Measurements from ENCODE around the gene NKX2-8.

Gene NKX2-8

GRCh38 chr14:36604757-36605505, 22.5 kb upstream of the NKX2-8 start:
- no peak overlapping the region for H3K4me3 ChIP-seq (ENCODE audit: low read depth, low read length)
- H2AFZ ChIP-seq (ENCODE audit: low read length, unreplicated experiment), result no peak overlapping the region

GRCh38 chr14:36600431-36600830, 18.0 kb upstream of the NKX2-8 start:
- Histone ChIP-seq H3K4me1 (ENCODE audit: control insufficient read depth, insufficient read depth, low read length, unreplicated experiment) (no peaks in the 10 kb centered on the region), H3K4me3 (ENCODE audit: low read depth, low read length) (no peak overlapping the region), H3K79me2 (ENCODE audit: control insufficient read depth, insufficient read depth, low read length, unreplicated experiment) (no peaks in the 10 kb centered on the region), H2AFZ (ENCODE audit: low read length, unreplicated experiment) (no peak overlapping the region), H3K27me3 (ENCODE audit: insufficient read depth, low read length) (peaks cover 71% of the 10 kb centered on the region), H3K27ac (ENCODE audit: low read depth, low read length) (no peak overlapping the region), H3K36me3 (ENCODE audit: insufficient read depth, low read length) (no peaks in the 10 kb centered on the region)

More at GRCh38 chr14:36604757-36605505, 22.5 kb upstream of the NKX2-8 start:
- Histone ChIP-seq H3K36me3 (ENCODE audit: insufficient read depth, low read length) (no peaks in the 10 kb centered on the region), H3K27ac (ENCODE audit: low read depth, low read length) (no peak overlapping the region), H3K79me2 (ENCODE audit: control insufficient read depth, insufficient read depth, low read length, unreplicated experiment) (no peaks in the 10 kb centered on the region), H3K4me1 (ENCODE audit: control insufficient read depth, insufficient read depth, low read length, unreplicated experiment) (no peaks in the 10 kb centered on the region), H3K27me3 (ENCODE audit: insufficient read depth, low read length) (peaks cover 66% of the 10 kb centered on the region)

DNA sequence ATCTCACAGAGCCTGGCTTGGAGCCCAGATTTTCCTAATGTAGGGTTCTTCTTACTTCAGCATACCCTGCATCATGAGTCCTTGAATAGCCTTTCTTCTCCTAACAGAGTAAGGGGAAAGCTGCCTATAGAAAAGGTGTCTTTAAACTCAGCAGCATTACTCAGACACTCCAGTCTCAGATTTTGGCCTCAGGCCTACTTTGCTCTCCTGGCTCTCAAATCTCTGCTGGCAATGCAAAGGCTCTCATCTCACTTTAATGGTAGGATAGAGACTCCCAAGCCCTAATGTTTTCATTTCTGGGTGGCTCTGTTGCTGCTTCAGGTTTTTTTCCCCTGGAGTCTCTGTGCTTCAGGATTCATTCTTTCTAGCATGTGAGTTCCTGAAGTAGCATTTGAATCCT, 9.1 kb upstream of the NKX2-8 start:
- Histone ChIP-seq H3K4me1 (ENCODE audit: control insufficient read depth, insufficient read depth, low read length, unreplicated experiment) (no peaks in the 10 kb centered on the region), H3K27me3 (ENCODE audit: insufficient read depth, low read length) (peaks cover 99% of the 10 kb centered on the region), H3K79me2 (ENCODE audit: control insufficient read depth, insufficient read depth, low read length, unreplicated experiment) (no peaks in the 10 kb centered on the region), H3K4me3 (ENCODE audit: low read depth, low read length) (no peak overlapping the region), H2AFZ (ENCODE audit: low read length, unreplicated experiment) (no peak overlapping the region), H3K36me3 (ENCODE audit: insufficient read depth, low read length) (no peaks in the 10 kb centered on the region), H3K27ac (ENCODE audit: low read depth, low read length) (no peak overlapping the region)

DNA sequence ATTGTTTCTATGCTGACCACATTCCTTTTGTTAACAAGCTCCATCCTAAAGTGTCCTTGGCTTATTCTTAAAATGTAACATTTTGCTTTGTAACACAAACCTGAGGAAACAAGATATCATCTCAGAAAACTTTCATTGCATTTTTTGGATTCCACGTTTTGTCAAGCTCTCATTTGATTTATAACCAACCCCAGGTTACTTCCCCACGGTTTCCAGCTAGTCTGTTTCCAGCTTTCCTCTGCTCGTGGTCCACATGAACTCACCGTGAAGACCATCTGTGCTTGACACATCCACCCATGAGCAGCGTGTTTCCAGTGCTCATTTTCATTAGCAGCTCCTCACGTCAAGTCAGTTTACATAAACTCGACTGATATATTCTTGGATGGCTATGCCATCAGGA, 6.4 kb upstream of the NKX2-8 start:
- Histone ChIP-seq H3K27ac (ENCODE audit: low read depth, low read length) (no peak overlapping the region), H3K4me3 (ENCODE audit: low read depth, low read length) (no peak overlapping the region), H3K79me2 (ENCODE audit: control insufficient read depth, insufficient read depth, low read length, unreplicated experiment) (no peaks in the 10 kb centered on the region), H3K27me3 (ENCODE audit: insufficient read depth, low read length) (peaks cover 100% of the 10 kb centered on the region), H2AFZ (ENCODE audit: low read length, unreplicated experiment) (no peak overlapping the region), H3K36me3 (ENCODE audit: insufficient read depth, low read length) (no peaks in the 10 kb centered on the region), H3K4me1 (ENCODE audit: control insufficient read depth, insufficient read depth, low read length, unreplicated experiment) (no peaks in the 10 kb centered on the region)

DNA sequence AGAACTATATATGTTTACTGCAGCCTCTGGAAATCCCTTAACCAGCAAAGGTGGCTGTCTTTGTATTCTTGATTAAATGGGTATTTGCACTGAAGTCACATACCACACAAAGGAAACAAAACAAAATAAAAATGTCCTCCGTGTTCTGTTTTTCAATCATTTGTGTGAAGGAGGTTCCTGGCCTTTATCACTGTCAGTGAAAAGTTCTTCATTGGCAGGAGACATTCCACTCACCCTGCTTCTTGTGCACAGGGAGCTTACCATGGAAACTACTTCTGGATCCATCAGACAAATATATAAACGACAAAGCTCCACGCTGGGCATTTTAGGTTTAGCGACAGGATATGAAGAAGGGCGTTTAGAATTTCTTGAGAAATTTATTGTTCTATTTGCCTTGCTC, 5.7 kb upstream of the NKX2-8 start:
- H3K4me3 ChIP-seq (ENCODE audit: low read depth, low read length), result no peak overlapping the region
- H2AFZ ChIP-seq (ENCODE audit: low read length, unreplicated experiment), result no peak overlapping the region
- H3K36me3 ChIP-seq (ENCODE audit: insufficient read depth, low read length), result no peaks in the 10 kb centered on the region
- H3K4me1 ChIP-seq (ENCODE audit: control insufficient read depth, insufficient read depth, low read length, unreplicated experiment), result no peaks in the 10 kb centered on the region
- H3K27me3 ChIP-seq (ENCODE audit: insufficient read depth, low read length), result peaks cover 100% of the 10 kb centered on the region
- H3K27ac ChIP-seq (ENCODE audit: low read depth, low read length), result no peak overlapping the region
- no peaks in the 10 kb centered on the region for H3K79me2 ChIP-seq (ENCODE audit: control insufficient read depth, insufficient read depth, low read length, unreplicated experiment)

GRCh38 chr14:36585100-36585499, 2.7 kb upstream of the NKX2-8 start:
- no peaks in the 10 kb centered on the region for H3K79me2 ChIP-seq (ENCODE audit: control insufficient read depth, insufficient read depth, low read length, unreplicated experiment)
- H3K36me3 ChIP-seq (ENCODE audit: insufficient read depth, low read length), result no peaks in the 10 kb centered on the region
- no peaks in the 10 kb centered on the region for H3K4me1 ChIP-seq (ENCODE audit: control insufficient read depth, insufficient read depth, low read length, unreplicated experiment)
- peaks cover 99% of the 10 kb centered on the region for H3K27me3 ChIP-seq (ENCODE audit: insufficient read depth, low read length)
- H3K27ac ChIP-seq (ENCODE audit: low read depth, low read length), result no peak overlapping the region
- no peak overlapping the region for H3K4me3 ChIP-seq (ENCODE audit: low read depth, low read length)
- no peak overlapping the region for H2AFZ ChIP-seq (ENCODE audit: low read length, unreplicated experiment)

GRCh38 chr14:36583893-36584811, 1.7 kb upstream of the NKX2-8 start:
- no peaks in the 10 kb centered on the region for H3K4me1 ChIP-seq (ENCODE audit: control insufficient read depth, insufficient read depth, low read length, unreplicated experiment)
- peaks cover 99% of the 10 kb centered on the region for H3K27me3 ChIP-seq (ENCODE audit: insufficient read depth, low read length)
- no peaks in the 10 kb centered on the region for H3K79me2 ChIP-seq (ENCODE audit: control insufficient read depth, insufficient read depth, low read length, unreplicated experiment)
- no peak overlapping the region for H2AFZ ChIP-seq (ENCODE audit: low read length, unreplicated experiment)
- H3K4me3 ChIP-seq (ENCODE audit: low read depth, low read length), result no peak overlapping the region
- no peaks in the 10 kb centered on the region for H3K36me3 ChIP-seq (ENCODE audit: insufficient read depth, low read length)
- H3K27ac ChIP-seq (ENCODE audit: low read depth, low read length), result no peak overlapping the region

GRCh38 chr14:36583242-36583892, 953 bp upstream of the NKX2-8 start:
- H2AFZ ChIP-seq (ENCODE audit: low read length, unreplicated experiment), result no peak overlapping the region
- peaks cover 99% of the 10 kb centered on the region for H3K27me3 ChIP-seq (ENCODE audit: insufficient read depth, low read length)

GRCh38 chr14:36582874-36583241, 444 bp upstream of the NKX2-8 start:
- Histone ChIP-seq H3K4me3 (ENCODE audit: low read depth, low read length) (no peak overlapping the region), H3K27me3 (ENCODE audit: insufficient read depth, low read length) (peaks cover 99% of the 10 kb centered on the region), H2AFZ (ENCODE audit: low read length, unreplicated experiment) (no peak overlapping the region), H3K36me3 (ENCODE audit: insufficient read depth, low read length) (no peaks in the 10 kb centered on the region), H3K79me2 (ENCODE audit: control insufficient read depth, insufficient read depth, low read length, unreplicated experiment) (no peaks in the 10 kb centered on the region), H3K27ac (ENCODE audit: low read depth, low read length) (no peak overlapping the region), H3K4me1 (ENCODE audit: control insufficient read depth, insufficient read depth, low read length, unreplicated experiment) (no peaks in the 10 kb centered on the region)

More at GRCh38 chr14:36583242-36583892, 953 bp upstream of the NKX2-8 start:
- Histone ChIP-seq H3K4me3 (ENCODE audit: low read depth, low read length) (no peak overlapping the region), H3K36me3 (ENCODE audit: insufficient read depth, low read length) (no peaks in the 10 kb centered on the region), H3K27ac (ENCODE audit: low read depth, low read length) (no peak overlapping the region), H3K4me1 (ENCODE audit: control insufficient read depth, insufficient read depth, low read length, unreplicated experiment) (no peaks in the 10 kb centered on the region), H3K79me2 (ENCODE audit: control insufficient read depth, insufficient read depth, low read length, unreplicated experiment) (no peaks in the 10 kb centered on the region)

GRCh38 chr14:36580856-36581831, 1.3 kb downstream of the NKX2-8 start:
- Histone ChIP-seq H3K4me3 (ENCODE audit: low read depth, low read length) (peak overlapping the region; percentile 76), H3K27me3 (ENCODE audit: insufficient read depth, low read length) (peaks cover 99% of the 10 kb centered on the region), H3K27ac (ENCODE audit: low read depth, low read length) (no peak overlapping the region), H3K36me3 (ENCODE audit: insufficient read depth, low read length) (no peaks in the 10 kb centered on the region), H2AFZ (ENCODE audit: low read length, unreplicated experiment) (peak overlapping the region; percentile 76), H3K4me1 (ENCODE audit: control insufficient read depth, insufficient read depth, low read length, unreplicated experiment) (no peaks in the 10 kb centered on the region), H3K79me2 (ENCODE audit: control insufficient read depth, insufficient read depth, low read length, unreplicated experiment) (no peaks in the 10 kb centered on the region)

Measured in ACC112 (cell line).